ENCODE data around the gene POU6F2.

DNA sequence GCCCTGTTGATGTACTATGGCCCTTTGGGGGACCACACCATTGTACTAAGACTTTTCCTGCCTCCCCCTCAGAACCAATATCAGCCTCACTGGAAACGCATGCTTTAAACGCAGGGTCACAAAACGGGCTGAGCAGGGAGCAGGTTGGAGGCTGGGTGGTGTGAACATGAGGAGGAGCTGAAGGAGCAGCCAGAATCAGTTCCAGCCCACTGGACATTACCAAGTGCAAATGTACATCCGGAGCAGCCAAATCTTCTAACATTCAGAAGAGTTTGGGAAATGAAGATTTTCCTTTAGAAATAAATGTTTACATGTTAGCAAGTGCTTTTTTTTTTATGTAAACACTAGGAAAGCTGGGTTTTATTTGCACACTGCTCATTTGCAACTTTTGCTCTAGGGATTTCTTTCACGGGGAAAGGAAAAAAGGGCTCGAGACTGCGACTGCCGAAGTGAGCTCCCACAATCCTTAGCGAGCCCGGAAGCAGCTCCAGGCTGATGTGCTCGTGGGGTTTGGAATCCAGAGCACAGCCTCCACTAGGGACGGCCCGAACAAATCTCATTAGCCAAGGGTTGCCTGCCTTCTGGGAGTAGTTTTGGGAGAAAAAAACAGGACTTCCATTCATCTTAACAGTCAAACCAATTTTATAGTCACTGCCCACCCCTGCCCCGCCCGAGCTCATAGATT is 480.5 kb downstream of the POU6F2 start:
- TF ChIP-seq, protein P1, sequence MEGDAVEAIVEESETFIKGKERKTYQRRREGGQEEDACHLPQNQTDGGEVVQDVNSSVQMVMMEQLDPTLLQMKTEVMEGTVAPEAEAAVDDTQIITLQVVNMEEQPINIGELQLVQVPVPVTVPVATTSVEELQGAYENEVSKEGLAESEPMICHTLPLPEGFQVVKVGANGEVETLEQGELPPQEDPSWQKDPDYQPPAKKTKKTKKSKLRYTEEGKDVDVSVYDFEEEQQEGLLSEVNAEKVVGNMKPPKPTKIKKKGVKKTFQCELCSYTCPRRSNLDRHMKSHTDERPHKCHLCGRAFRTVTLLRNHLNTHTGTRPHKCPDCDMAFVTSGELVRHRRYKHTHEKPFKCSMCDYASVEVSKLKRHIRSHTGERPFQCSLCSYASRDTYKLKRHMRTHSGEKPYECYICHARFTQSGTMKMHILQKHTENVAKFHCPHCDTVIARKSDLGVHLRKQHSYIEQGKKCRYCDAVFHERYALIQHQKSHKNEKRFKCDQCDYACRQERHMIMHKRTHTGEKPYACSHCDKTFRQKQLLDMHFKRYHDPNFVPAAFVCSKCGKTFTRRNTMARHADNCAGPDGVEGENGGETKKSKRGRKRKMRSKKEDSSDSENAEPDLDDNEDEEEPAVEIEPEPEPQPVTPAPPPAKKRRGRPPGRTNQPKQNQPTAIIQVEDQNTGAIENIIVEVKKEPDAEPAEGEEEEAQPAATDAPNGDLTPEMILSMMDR (IDR thresholded peaks at IDR 0.05 in 2 of 3, conservative IDR thresholded peaks at IDR 0.05 in 1 of 3; ENCODE audit: borderline replicate concordance in 1 of 3, insufficient read depth in 1 of 3, low read depth in 2 of 3, low read length in 2 of 3): no peak
- no peak for TF ChIP-seq SRF (IDR thresholded peaks at IDR 0.05; ENCODE audit: low read depth)
- no peak for TF ChIP-seq EZH2 (IDR thresholded peaks at IDR 0.05)
- no peak for TF ChIP-seq POLR2AphosphoS5 (IDR thresholded peaks at IDR 0.05; ENCODE audit: low read depth, low read length)
- TF ChIP-seq YY1 (IDR thresholded peaks at IDR 0.05; ENCODE audit: extremely low read depth, insufficient replicate concordance, low read depth, low read length): no peak
- TF ChIP-seq ZNF274 (IDR thresholded peaks at IDR 0.05; ENCODE audit: low read depth, low read length): no peak
